ENCODE results near the gene ATP9B. TPM values are rescaled to one million over a fixed set of nuclear protein-coding genes. Genes with fewer than 3 reads are reported as not detected.

ATP9B gene
- total RNA-seq, 1 experiment from 2014 or later: 6.5 TPM

GRCh38 chr18:79195716-79196683 lies 126.8 kb downstream of the ATP9B start:
- no peak for DNase-seq (ENCODE audit: low read depth)

GRCh38 chr18:79197531-79197930 lies 128.3 kb downstream of the ATP9B start:
- no peak for DNase-seq (ENCODE audit: low read depth)

GRCh38 chr18:79199691-79200374 lies 130.6 kb downstream of the ATP9B start:
- DNase-seq (ENCODE audit: low read depth): peak; percentile 58

- DNase-seq (ENCODE audit: low read depth): peak; percentile 47
These were observed 131.5 kb downstream of the ATP9B start for GRCh38 chr18:79200546-79201268.

GRCh38 chr18:79203017-79203605 lies 133.9 kb downstream of the ATP9B start:
- DNase-seq (ENCODE audit: low read depth): peak; percentile 7

- no peak for DNase-seq (ENCODE audit: low read depth)
These were observed 136.0 kb downstream of the ATP9B start for GRCh38 chr18:79204889-79205807.

- no peak for DNase-seq (ENCODE audit: low read depth)
These were observed 137.2 kb downstream of the ATP9B start for GRCh38 chr18:79206444-79206843.

GRCh38 chr18:79208906-79209305 lies 139.7 kb downstream of the ATP9B start:
- DNase-seq (ENCODE audit: low read depth): no peak

GRCh38 chr18:79210002-79210910 lies 141.1 kb downstream of the ATP9B start:
- no peak for DNase-seq (ENCODE audit: low read depth)

- no peak for DNase-seq (ENCODE audit: low read depth)
These were observed 142.7 kb downstream of the ATP9B start for GRCh38 chr18:79211844-79212243.

GRCh38 chr18:79214056-79214455 lies 144.9 kb downstream of the ATP9B start:
- DNase-seq (ENCODE audit: low read depth): no peak

- no peak for DNase-seq (ENCODE audit: low read depth)
These were observed 147.0 kb downstream of the ATP9B start for GRCh38 chr18:79216176-79216575.

GRCh38 chr18:79217979-79218604 lies 148.9 kb downstream of the ATP9B start:
- no peak for DNase-seq (ENCODE audit: low read depth)

GRCh38 chr18:79218605-79219190 lies 149.5 kb downstream of the ATP9B start:
- no peak for DNase-seq (ENCODE audit: low read depth)

- no peak for DNase-seq (ENCODE audit: low read depth)
These were observed 151.9 kb downstream of the ATP9B start for GRCh38 chr18:79221136-79221535.

- DNase-seq (ENCODE audit: low read depth): no peak
These were observed 153.6 kb downstream of the ATP9B start for GRCh38 chr18:79222790-79223189.

- no peak for DNase-seq (ENCODE audit: low read depth)
These were observed 154.2 kb downstream of the ATP9B start for GRCh38 chr18:79223431-79223830.

GRCh38 chr18:79224381-79224780 lies 155.2 kb downstream of the ATP9B start:
- DNase-seq (ENCODE audit: low read depth): no peak

- no peak for DNase-seq (ENCODE audit: low read depth)
These were observed 158.4 kb downstream of the ATP9B start for GRCh38 chr18:79227621-79228020.
